Suprapubic skin (tissue), 4 donors: ENCODE measurements around the gene GEMIN5. TPM values are rescaled to one million over a fixed set of nuclear protein-coding genes. Genes with fewer than 3 reads are reported as not detected.

Source experiments
- DNase-seq, 2 donors: peaks; one replicate each; pipeline ENCODE4 v3.0.0-alpha.2; 2019; ENCODE audit warnings: low spot score in 2 of 2
- H3K27ac ChIP-seq: fragments of 200-600 bp; sonication (generic); one replicate; pipeline ENCODE4 v1.5.1; 2019
- H3K27me3 ChIP-seq: fragments of 200-600 bp; sonication (generic); one replicate; pipeline ENCODE4 v1.5.1; 2019
- H3K36me3 ChIP-seq: fragments of 200-600 bp; sonication (generic); one replicate; pipeline ENCODE4 v1.5.1; 2019
- H3K4me1 ChIP-seq: fragments of 200-600 bp; sonication (generic); one replicate; pipeline ENCODE4 v1.5.1; 2019
- H3K4me3 ChIP-seq: fragments of 200-600 bp; sonication (generic); one replicate; pipeline ENCODE4 v1.5.1; 2019; ENCODE audit warnings: mild to moderate bottlenecking
- H3K9me3 ChIP-seq: fragments of 200-600 bp; sonication (generic); one replicate; pipeline ENCODE4 v1.5.1; 2019
- CTCF ChIP-seq, 2 donors: fragments of 200-600 bp in 1 of 2; fragments of 450-650 bp in 1 of 2; sonication (generic) in 1 of 2; IDR thresholded peaks; one replicate each; pipeline ENCODE4 v1.5.1; 2016 to 2019; ENCODE audit warnings: antibody characterized with exemption in 2 of 2, mild to moderate bottlenecking in 1 of 2, moderate library complexity in 1 of 2
- EP300 ChIP-seq: sonication (generic); formaldehyde crosslinking; IDR thresholded peaks from one replicate; pipeline ENCODE4 v1.6.1; 2017; ENCODE audit warnings: antibody characterized with exemption
- POLR2A ChIP-seq, 2 donors: fragments of 450-650 bp; IDR thresholded peaks; one replicate each; pipeline ENCODE4 v1.6.1; 2017; ENCODE audit warnings: antibody characterized with exemption in 2 of 2, mild to moderate bottlenecking in 2 of 2, moderate library complexity in 2 of 2
- POLR2AphosphoS5 ChIP-seq, 3 donors: sonication (generic); formaldehyde crosslinking; IDR thresholded peaks; one replicate each; pipeline ENCODE4 v1.6.1; 2017; ENCODE audit warnings: antibody characterized with exemption in 3 of 3
- WGBS: methylation state at CpG from one replicate; pipeline ENCODE4 v1.1.5; 2018; 5-methylcytosine and 5-hydroxymethylcytosine counted together
- total RNA-seq, 4 donors: library from RNA; depleted of rRNA; stranded (reverse); fragments of >200 nt; gene quantifications; one replicate each; pipeline ENCODE4 v1.1.0, GENCODE V29; 2016

Gene GEMIN5
- total RNA-seq, 4 donors from 2014 or later, result 14.7 to 26.8 (median 17.9) TPM

- no peak overlapping the region for H3K27ac ChIP-seq
- WGBS, result 81% methylated on average over 3 of the region's 3 CpGs
- H3K36me3 ChIP-seq, result peaks cover 35% of the 10 kb centered on the region
- no peak overlapping the region for H3K4me3 ChIP-seq
- no peaks in the 10 kb centered on the region for H3K27me3 ChIP-seq
- DNase-seq, result no peak
- H3K9me3 ChIP-seq, result no peaks in the 10 kb centered on the region
- TF ChIP-seq POLR2A (IDR thresholded peaks at IDR 0.05) (no peak), CTCF (IDR thresholded peaks at IDR 0.05) (no peak), EP300 (no peak), POLR2AphosphoS5 (IDR thresholded peaks at IDR 0.05) (no peak)
- H3K4me1 ChIP-seq, result no peaks in the 10 kb centered on the region
Measured at GRCh38 chr5:154966874-154967273, 28.9 kb upstream of the GEMIN5 start.

GRCh38 chr5:154966081-154966841 is 28.2 kb upstream of the GEMIN5 start:
- WGBS, result 79% methylated on average over 7 of the region's 7 CpGs
- no peaks in the 10 kb centered on the region for H3K9me3 ChIP-seq
- no peaks in the 10 kb centered on the region for H3K4me1 ChIP-seq
- no peak overlapping the region for H3K4me3 ChIP-seq
- no peaks in the 10 kb centered on the region for H3K27me3 ChIP-seq
- H3K36me3 ChIP-seq, result peaks cover 41% of the 10 kb centered on the region
- H3K27ac ChIP-seq, result no peak overlapping the region
- no peak for TF ChIP-seq POLR2A (IDR thresholded peaks at IDR 0.05)
- TF ChIP-seq EP300, result no peak
- DNase-seq, result no peak

- H3K9me3 ChIP-seq, result no peaks in the 10 kb centered on the region
- WGBS, result 97% methylated on average over 1 of the region's 1 CpG
- TF ChIP-seq CTCF (IDR thresholded peaks at IDR 0.05), result no peak
- TF ChIP-seq POLR2AphosphoS5 (IDR thresholded peaks at IDR 0.05), result no peak
- no peak for TF ChIP-seq POLR2A (IDR thresholded peaks at IDR 0.05)
- no peak for TF ChIP-seq EP300
- no peak for DNase-seq
- no peak overlapping the region for H3K27ac ChIP-seq
- no peaks in the 10 kb centered on the region for H3K27me3 ChIP-seq
- H3K36me3 ChIP-seq, result peaks cover 64% of the 10 kb centered on the region
- no peaks in the 10 kb centered on the region for H3K4me1 ChIP-seq
- no peak overlapping the region for H3K4me3 ChIP-seq
Measured at GRCh38 chr5:154962494-154962893, 24.5 kb upstream of the GEMIN5 start.

GRCh38 chr5:154956712-154957111 is 18.7 kb upstream of the GEMIN5 start:
- no peak for TF ChIP-seq EP300
- TF ChIP-seq POLR2A (IDR thresholded peaks at IDR 0.05), result no peak
- no peak for TF ChIP-seq CTCF (IDR thresholded peaks at IDR 0.05)
- no peak for TF ChIP-seq POLR2AphosphoS5 (IDR thresholded peaks at IDR 0.05)
- no peaks in the 10 kb centered on the region for H3K4me1 ChIP-seq
- H3K36me3 ChIP-seq, result peaks cover 47% of the 10 kb centered on the region
- no peak overlapping the region for H3K4me3 ChIP-seq
- H3K9me3 ChIP-seq, result no peaks in the 10 kb centered on the region
- no peak overlapping the region for H3K27ac ChIP-seq
- DNase-seq, result no peak
- H3K27me3 ChIP-seq, result no peaks in the 10 kb centered on the region

- Histone ChIP-seq H3K4me3 (no peak overlapping the region), H3K9me3 (no peaks in the 10 kb centered on the region), H3K4me1 (peaks cover 8% of the 10 kb centered on the region), H3K27me3 (no peaks in the 10 kb centered on the region), H3K27ac (no peak overlapping the region), H3K36me3 (no peaks in the 10 kb centered on the region)
- no peak for DNase-seq
- TF ChIP-seq POLR2AphosphoS5 (IDR thresholded peaks at IDR 0.05), result no peak
- no peak for TF ChIP-seq EP300
- TF ChIP-seq CTCF (IDR thresholded peaks at IDR 0.05), result no peak
- no peak for TF ChIP-seq POLR2A (IDR thresholded peaks at IDR 0.05)
- WGBS, result 86% methylated on average over 2 of the region's 2 CpGs
Measured at GRCh38 chr5:154949781-154950180, 11.8 kb upstream of the GEMIN5 start.

GRCh38 chr5:154948313-154948712 is 10.3 kb upstream of the GEMIN5 start:
- 96% methylated on average over 4 of the region's 4 CpGs for WGBS
- H3K36me3 ChIP-seq, result no peaks in the 10 kb centered on the region
- H3K4me3 ChIP-seq, result no peak overlapping the region
- no peak overlapping the region for H3K27ac ChIP-seq
- no peaks in the 10 kb centered on the region for H3K9me3 ChIP-seq
- TF ChIP-seq POLR2A (IDR thresholded peaks at IDR 0.05) (no peak), CTCF (IDR thresholded peaks at IDR 0.05) (no peak), EP300 (no peak), POLR2AphosphoS5 (IDR thresholded peaks at IDR 0.05) (no peak)
- peaks cover 15% of the 10 kb centered on the region for H3K4me1 ChIP-seq
- H3K27me3 ChIP-seq, result no peaks in the 10 kb centered on the region
- no peak for DNase-seq
